LNCaP clone FGC (cell line): ENCODE measurements around the gene TRNAU1AP.
"Not testable (repeated sequence)": the region's sequence is repeated elsewhere in the genome, so short reads cannot be mapped to it uniquely, and the experiment has no call there.

Source experiments
- DNase-seq: peaks from one replicate; pipeline ENCODE4 v3.0.0-alpha.2; 2011; ENCODE audit warnings: low read depth
- H3K4me3 ChIP-seq: 2 replicates; pipeline ENCODE4 v1.5.1; 2011; ENCODE audit warnings: mild to moderate bottlenecking, low read depth, low read length, control low read depth
- CTCF ChIP-seq: IDR thresholded peaks from 2 replicates; pipeline ENCODE4 v1.5.1; 2012; ENCODE audit warnings: mild to moderate bottlenecking; ENCODE audit not compliant: control insufficient read depth, insufficient read depth; ENCODE audit errors: extremely low read depth

TRNAU1AP gene

DNA sequence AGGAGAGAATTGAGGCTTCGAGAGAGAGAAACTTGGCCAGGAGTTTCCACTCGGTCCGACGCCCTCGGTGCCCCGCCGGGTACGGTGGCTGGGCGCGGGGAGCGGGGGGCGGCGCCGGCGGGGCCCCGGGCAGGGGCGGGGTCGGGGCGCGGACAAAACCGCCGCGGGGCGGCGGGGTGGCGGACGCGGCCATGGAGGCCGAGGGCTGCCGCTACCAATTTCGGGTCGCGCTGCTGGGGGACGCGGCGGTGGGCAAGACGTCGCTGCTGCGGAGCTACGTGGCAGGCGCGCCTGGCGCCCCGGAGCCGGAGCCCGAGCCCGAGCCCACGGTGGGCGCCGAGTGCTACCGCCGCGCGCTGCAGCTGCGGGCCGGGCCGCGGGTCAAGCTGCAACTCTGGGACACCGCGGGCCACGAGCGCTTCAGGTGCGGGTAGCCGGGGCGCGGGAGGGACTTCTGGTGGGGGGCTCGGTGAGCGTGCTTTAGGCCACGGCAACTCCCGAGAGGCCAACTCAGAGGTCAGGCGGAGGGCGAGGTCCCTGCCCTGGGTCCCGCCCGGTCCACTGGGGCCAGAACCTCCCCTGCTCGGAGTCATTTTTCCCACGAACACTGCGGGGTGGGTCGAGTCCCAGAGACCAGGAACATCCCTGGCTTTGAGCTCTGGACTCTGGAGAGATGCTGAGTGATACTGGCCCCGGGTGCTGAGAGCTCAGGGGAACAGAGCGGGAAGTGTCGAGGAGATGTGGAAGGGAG, 39.6 kb downstream of the TRNAU1AP start:
- DNase-seq, result no peak
- TF ChIP-seq CTCF, result no peak
- H3K4me3 ChIP-seq, result no peak overlapping the region

DNA sequence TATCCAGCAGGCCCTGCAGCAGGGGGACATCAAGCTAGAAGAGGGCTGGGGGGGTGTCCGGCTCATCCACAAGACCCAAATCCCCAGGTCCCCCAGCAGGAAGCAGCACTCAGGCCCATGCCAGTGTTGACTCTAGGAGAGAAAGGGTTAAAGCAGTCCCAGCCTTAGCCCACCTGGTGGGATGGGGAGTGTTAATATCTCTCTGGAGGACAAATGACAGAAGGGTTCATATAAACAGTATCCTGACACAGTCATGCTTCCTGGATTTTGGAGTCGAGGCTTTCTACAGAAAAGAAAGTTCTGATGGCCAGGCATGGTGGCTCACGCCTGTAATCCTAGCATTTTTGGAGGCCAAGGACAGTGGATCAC, 41.1 kb downstream of the TRNAU1AP start:
- not testable (repeated sequence) for DNase-seq, H3K4me3 ChIP-seq

DNA sequence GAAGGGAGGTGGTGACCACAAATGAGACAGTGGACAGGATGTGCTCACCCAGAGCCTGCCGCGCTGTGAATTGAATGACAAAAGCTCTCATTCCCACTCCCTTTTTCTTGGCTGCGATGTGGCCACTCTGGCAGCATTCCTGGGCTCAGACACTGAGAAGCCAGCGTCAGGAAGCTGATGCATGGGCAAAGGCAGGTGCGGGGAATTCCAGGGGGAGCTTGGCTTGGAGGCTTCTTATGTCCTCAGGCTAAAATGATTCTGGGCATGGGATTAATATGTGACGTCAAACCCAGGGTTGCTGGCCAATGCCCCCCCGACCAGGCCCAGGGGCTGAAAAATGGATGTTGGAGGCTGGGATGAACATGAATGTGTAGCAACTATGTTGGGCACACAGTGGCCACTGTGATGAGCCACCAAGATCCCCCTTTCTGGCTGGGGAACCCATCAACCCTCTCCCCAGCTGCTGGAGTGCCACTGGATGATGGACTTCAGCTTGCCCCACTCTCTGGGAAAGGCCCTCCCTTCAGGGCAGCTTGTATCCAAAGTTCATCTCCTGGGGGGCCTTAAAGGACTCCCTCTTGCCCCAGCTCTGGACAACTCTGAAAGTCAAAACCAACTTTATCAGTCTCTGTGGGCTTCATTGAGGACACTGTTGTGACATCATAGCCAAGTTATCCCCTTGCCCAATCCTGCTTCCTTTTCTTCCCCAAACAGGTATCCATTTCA, 42.0 kb downstream of the TRNAU1AP start:
- DNase-seq, H3K4me3 ChIP-seq: not testable (repeated sequence)

- no peak for TF ChIP-seq CTCF
- DNase-seq, result no peak
- no peak overlapping the region for H3K4me3 ChIP-seq
Observed at GRCh38 chr1:28595412-28596191, 42.7 kb downstream of the TRNAU1AP start.

DNA sequence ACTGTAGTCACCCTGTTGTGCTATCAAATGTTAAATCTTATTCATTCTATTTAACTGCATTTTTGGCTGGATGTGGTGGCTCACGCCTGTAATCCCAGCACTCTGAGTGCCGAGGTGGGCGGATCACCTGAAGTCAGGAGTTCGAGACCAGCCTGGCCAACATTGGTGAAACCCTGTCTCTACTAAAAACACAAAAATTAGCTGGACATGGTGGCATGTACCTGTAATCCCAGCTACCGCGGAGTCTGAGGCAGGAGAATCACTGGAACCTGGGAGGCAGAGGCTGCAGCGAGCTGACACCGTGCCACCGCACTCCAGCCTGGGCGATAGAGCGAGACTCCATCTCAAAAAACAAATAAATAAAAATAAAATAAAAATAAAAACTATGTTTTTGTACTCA, 43.4 kb downstream of the TRNAU1AP start:
- not testable (repeated sequence) for DNase-seq, H3K4me3 ChIP-seq

GRCh38 chr1:28601696-28602095, 48.8 kb downstream of the TRNAU1AP start:
- no peak for DNase-seq
- no peak overlapping the region for H3K4me3 ChIP-seq
- TF ChIP-seq CTCF, result no peak

DNA sequence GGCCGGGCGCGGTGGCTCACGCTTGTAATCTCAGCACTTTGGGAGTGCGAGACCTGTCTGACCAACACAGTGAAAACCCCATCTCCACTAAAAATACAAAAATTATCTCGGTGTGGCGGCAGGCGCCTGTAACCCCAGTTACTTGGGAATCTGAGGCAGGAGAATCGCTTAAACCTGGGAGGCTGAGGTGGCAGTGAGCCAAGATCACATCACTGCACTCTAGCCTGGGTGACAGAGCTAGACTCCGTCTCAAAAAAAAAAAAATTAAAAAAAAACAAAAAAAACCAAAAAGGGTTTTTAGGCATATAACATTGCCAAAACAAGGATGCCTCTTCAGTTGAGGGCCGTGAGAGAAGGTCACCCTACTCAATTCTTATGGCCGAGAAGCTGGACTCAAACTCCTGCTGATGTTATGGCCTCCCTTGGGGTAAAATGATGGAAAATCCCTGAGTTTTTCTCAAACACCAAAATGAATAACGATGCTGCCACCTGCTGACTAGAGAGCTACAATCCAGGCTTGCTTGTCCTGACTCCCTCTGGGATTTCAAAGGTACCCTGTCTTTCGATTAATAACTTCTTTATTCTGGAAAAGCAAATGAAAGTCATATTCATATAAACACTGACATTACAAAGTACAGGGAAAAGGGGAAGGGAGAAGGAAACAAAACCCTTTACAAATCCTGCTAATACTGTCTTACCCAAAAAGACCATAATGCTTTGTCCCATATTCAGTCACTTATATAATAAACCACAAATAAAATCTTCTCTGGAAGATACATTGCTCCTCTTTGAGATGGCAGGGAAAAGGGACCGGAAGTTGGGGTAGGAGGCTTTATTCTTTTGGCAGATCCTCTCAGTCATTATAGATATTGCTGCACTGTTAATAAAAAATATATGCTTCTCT, 49.9 kb downstream of the TRNAU1AP start:
- peak; percentile 62 for TF ChIP-seq CTCF
- H3K4me3 ChIP-seq, result no peak overlapping the region
- DNase-seq, result no peak

DNA sequence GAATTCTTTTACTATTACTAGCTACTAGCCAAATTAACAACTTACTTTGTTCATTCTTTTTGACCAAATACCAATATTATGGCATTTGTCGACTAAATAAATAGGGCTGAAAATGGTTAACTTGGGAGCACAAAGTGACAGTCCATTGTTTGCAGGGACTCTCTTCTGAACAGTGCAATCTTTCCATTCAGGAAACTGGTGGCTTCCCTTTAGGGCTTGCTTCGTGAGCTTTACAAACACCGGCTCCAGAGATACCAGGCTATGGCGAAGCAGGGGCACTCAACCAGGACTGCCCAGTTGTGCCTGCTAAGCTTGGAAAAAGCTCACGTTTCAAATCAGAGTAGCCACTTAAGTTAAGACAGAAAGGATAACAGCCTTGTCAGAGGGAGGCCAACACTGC, 51.5 kb downstream of the TRNAU1AP start:
- TF ChIP-seq CTCF, result no peak
- no peak for DNase-seq
- no peak overlapping the region for H3K4me3 ChIP-seq
